ENCODE measurements around the gene CX3CL1. TPM values are rescaled to one million over a fixed set of nuclear protein-coding genes. Genes with fewer than 3 reads are reported as not detected.
A peak's percentile ranks its signal among the peaks of the same experiment; 100 is the strongest.

The CX3CL1 gene
- total and polyA plus RNA-seq, 9 of the 15 experiments (the other 6 are each of a cell fraction or from before 2014, with no cell fraction given) = 0.09 TPM; not detected in 8

GRCh38 chr16:57388359-57389086 is 16.2 kb downstream of the CX3CL1 start (continued):
- TF ChIP-seq, protein P1, sequence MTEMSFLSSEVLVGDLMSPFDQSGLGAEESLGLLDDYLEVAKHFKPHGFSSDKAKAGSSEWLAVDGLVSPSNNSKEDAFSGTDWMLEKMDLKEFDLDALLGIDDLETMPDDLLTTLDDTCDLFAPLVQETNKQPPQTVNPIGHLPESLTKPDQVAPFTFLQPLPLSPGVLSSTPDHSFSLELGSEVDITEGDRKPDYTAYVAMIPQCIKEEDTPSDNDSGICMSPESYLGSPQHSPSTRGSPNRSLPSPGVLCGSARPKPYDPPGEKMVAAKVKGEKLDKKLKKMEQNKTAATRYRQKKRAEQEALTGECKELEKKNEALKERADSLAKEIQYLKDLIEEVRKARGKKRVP (CRISPR knock-in tag; IDR thresholded peaks at IDR 0.05) = no peak
- TF ChIP-seq SP1 (CRISPR knock-in tag; IDR thresholded peaks at IDR 0.05) = no peak
- TF ChIP-seq ZBTB2 (IDR thresholded peaks at IDR 0.05) = no peak
- no peak for TF ChIP-seq TSC22D4 (tag; IDR thresholded peaks at IDR 0.05)
- no peak for TF ChIP-seq RB1 (IDR thresholded peaks at IDR 0.05; ENCODE audit: low read depth)
- TF ChIP-seq DIDO1 (tag; IDR thresholded peaks at IDR 0.05; ENCODE audit: low read depth) = no peak
- TF ChIP-seq ERF (CRISPR knock-in tag; IDR thresholded peaks at IDR 0.05) = no peak
- TF ChIP-seq THRB (CRISPR knock-in tag; conservative IDR thresholded peaks at IDR 0.05) = peak; percentile 59; the same call in 1 of the 2 replicates
- TF ChIP-seq KDM1A (IDR thresholded peaks at IDR 0.05) = peak in 1 of 2 experiments; percentile 53; a peak in 1 of 4 replicates
- TF ChIP-seq ZNF707 (CRISPR knock-in tag; conservative IDR thresholded peaks at IDR 0.05) = no peak
- TF ChIP-seq NCOR1 (IDR thresholded peaks at IDR 0.05) = peak; percentile 20; the same call in 1 of the 2 replicates

Measured in K562 (cell line).